Ovary (tissue), 9 donors: ENCODE data around the gene JPH3. TPM values are rescaled to one million over a fixed set of nuclear protein-coding genes. Genes with fewer than 3 reads are reported as not detected.

ENCODE experiments used
- DNase-seq, 5 donors: peaks; one replicate each; pipeline ENCODE4 v3.0.0-alpha.2; 2019 to 2020
- H3K27ac ChIP-seq, 2 donors: fragments of 200-600 bp; one replicate each; pipeline versions ENCODE4 v1.5.1 to v1.8.0; 2019 to 2022
- H3K27me3 ChIP-seq: fragments of 200-600 bp; one replicate; pipeline ENCODE4 v1.8.0; 2022
- H3K36me3 ChIP-seq: fragments of 200-600 bp; sonication (generic); one replicate; pipeline ENCODE4 v1.5.1; 2019
- H3K4me1 ChIP-seq: one replicate; pipeline ENCODE4 v1.8.1; 2013; ENCODE audit warnings: mild to moderate bottlenecking, moderate library complexity; ENCODE audit not compliant: insufficient read depth
- H3K4me3 ChIP-seq: fragments of 200-600 bp; sonication (generic); one replicate; pipeline ENCODE4 v1.5.1; 2017
- H3K9me3 ChIP-seq, 2 donors: fragments of 200-600 bp in 1 of 2; sonication (generic) in 1 of 2; one replicate each; pipeline versions ENCODE4 v1.5.1 to v1.8.1; 2013 to 2019; ENCODE audit warnings: mild to moderate bottlenecking in 1 of 2, moderate library complexity in 1 of 2
- CTCF ChIP-seq, 3 donors: fragments of 450-650 bp in 2 of 3; fragments of 200-600 bp in 1 of 3; IDR thresholded peaks; one replicate each; pipeline versions ENCODE4 v1.5.1 to v1.8.0; 2016 to 2022; ENCODE audit warnings: antibody characterized with exemption in 3 of 3, mild to moderate bottlenecking in 1 of 3
- EP300 ChIP-seq: sonication (generic); formaldehyde crosslinking; IDR thresholded peaks from one replicate; pipeline ENCODE4 v1.6.1; 2017; ENCODE audit warnings: antibody characterized with exemption
- POLR2A ChIP-seq: fragments of 450-650 bp; IDR thresholded peaks from one replicate; pipeline ENCODE4 v1.6.1; 2017; ENCODE audit warnings: antibody characterized with exemption, mild to moderate bottlenecking, moderate library complexity
- WGBS, 3 donors: extraction: QIAGEN DNeasy Blood & Tissue Kit in 1 of 3; methylation state at CpG; one replicate each; pipeline versions ENCODE4 v1.1.5 to v1.1.7; 2013 to 2017; 5-methylcytosine and 5-hydroxymethylcytosine counted together
- intact Hi-C, 4 donors: fragments of 100-400 bp; cut with DNase I; formaldehyde crosslinking; loops; one replicate each; pipeline versions ENCODE4 v1.11.0 to v1.15.1; 2022 to 2023
- polyA plus RNA-seq, 2 donors: library from polyadenylated mRNA; stranded (reverse); fragments of 200-250 nt in 1 of 2; fragments of 350-450 nt in 1 of 2; fragmentation: Illumina TruSeq in 1 of 2; extraction: RNeasy Lipid Tissue Mini Kit (QIAGEN cat#74804) in 1 of 2; gene quantifications; one replicate each; pipeline ENCODE4 v1.2.3, GENCODE V29; 2013 to 2014
- total RNA-seq, 7 donors: library from RNA; depleted of rRNA in 2 of 7; stranded (reverse); fragments of >200 nt in 2 of 7; fragmentation: NEBNext Ultra II Directional in 3 of 7; extraction: Animal tissue kit (Norgen Biotek cat#: 25700) in 3 of 7; gene quantifications; one replicate each; pipeline versions ENCODE4 v1.1.0 to v1.2.4, GENCODE V29; 2016 to 2023
- donor health status: DM: no; HTN: no; CAD: no; lungs with moderate emphysema.
- donor health status: DM: no; HTN: no; CAD: no.
- donor health status: Bipolar disorder and iron deficiency.
- donor health status: DM: yes; HTN: yes; CAD: no.
- donor health status: DM: no; HTN: no; CAD: no.
- donor health status: DM: yes; HTN: yes; CAD: no.

The JPH3 gene
- total and polyA plus RNA-seq, 9 donors, result 0.11 to 0.62 (median 0.30) TPM; not detected in 3

GRCh38 chr16:87652799-87653198 is 50.5 kb downstream of the JPH3 start:
- Histone ChIP-seq H3K36me3 (no peaks in the 10 kb centered on the region), H3K9me3 (peaks cover 0 to 4% of the 10 kb centered on the region in 2 donors), H3K4me3 (no peak overlapping the region), H3K27me3 (no peaks in the 10 kb centered on the region), H3K27ac (no peak overlapping the region), H3K4me1 (no peaks in the 10 kb centered on the region)
- no peak for TF ChIP-seq POLR2A
- no peak for TF ChIP-seq EP300
- TF ChIP-seq CTCF (IDR thresholded peaks at IDR 0.05), result no peak
- 62 to 69% (median 63%) methylated on average over 6 of the region's 6 CpGs for WGBS, 3 donors
- no peak for DNase-seq
- intact Hi-C loops, result no loop called here

- no peaks in the 10 kb centered on the region for H3K27me3 ChIP-seq
- H3K27ac ChIP-seq, result no peak overlapping the region
- TF ChIP-seq CTCF (IDR thresholded peaks at IDR 0.05), result no peak
- TF ChIP-seq POLR2A, result no peak
- no peak for TF ChIP-seq EP300
- no peak overlapping the region for H3K4me3 ChIP-seq
- intact Hi-C loops, result no loop called here
- peaks cover 0 to 7% of the 10 kb centered on the region in 2 donors for H3K9me3 ChIP-seq
- no peaks in the 10 kb centered on the region for H3K36me3 ChIP-seq
- no peaks in the 10 kb centered on the region for H3K4me1 ChIP-seq
- no peak for DNase-seq
- 56 to 61% (median 58%) methylated on average over 5 of the region's 5 CpGs for WGBS, 3 donors
These were observed 50.9 kb downstream of the JPH3 start for GRCh38 chr16:87653234-87653633.

GRCh38 chr16:87654826-87655225 is 52.5 kb downstream of the JPH3 start:
- Histone ChIP-seq H3K36me3 (no peaks in the 10 kb centered on the region), H3K27me3 (no peaks in the 10 kb centered on the region), H3K27ac (no peak overlapping the region), H3K9me3 (peaks cover 0 to 7% of the 10 kb centered on the region in 2 donors), H3K4me3 (no peak overlapping the region), H3K4me1 (no peaks in the 10 kb centered on the region)
- TF ChIP-seq POLR2A (no peak), EP300 (no peak), CTCF (IDR thresholded peaks at IDR 0.05) (no peak)
- WGBS, 3 donors, result 68 to 82% (median 73%) methylated on average over 22 to 25 of the region's 25 CpGs
- no peak for DNase-seq
- intact Hi-C loops, result no loop called here

- no peak overlapping the region for H3K27ac ChIP-seq
- DNase-seq, result no peak
- H3K4me3 ChIP-seq, result no peak overlapping the region
- H3K36me3 ChIP-seq, result no peaks in the 10 kb centered on the region
- intact Hi-C loops, result no loop called here
- no peaks in the 10 kb centered on the region for H3K27me3 ChIP-seq
- no peaks in the 10 kb centered on the region for H3K4me1 ChIP-seq
- peaks cover 0 to 7% of the 10 kb centered on the region in 2 donors for H3K9me3 ChIP-seq
- TF ChIP-seq EP300 (no peak), CTCF (IDR thresholded peaks at IDR 0.05) (no peak), POLR2A (no peak)
- WGBS, 3 donors, result 26 to 45% (median 31%) methylated on average over 14 of the region's 14 CpGs
These were observed 54.0 kb downstream of the JPH3 start for GRCh38 chr16:87656328-87656727.
